LNCaP clone FGC (cell line): Measurements from ENCODE around the gene COL13A1.

Experiments used
- DNase-seq: peaks from one replicate; pipeline ENCODE4 v3.0.0-alpha.2; 2011; ENCODE audit warnings: low read depth
- H3K4me3 ChIP-seq: 2 replicates; pipeline ENCODE4 v1.5.1; 2011; ENCODE audit warnings: mild to moderate bottlenecking, low read depth, low read length, control low read depth
- CTCF ChIP-seq: IDR thresholded peaks from 2 replicates; pipeline ENCODE4 v1.5.1; 2012; ENCODE audit warnings: mild to moderate bottlenecking; ENCODE audit not compliant: control insufficient read depth, insufficient read depth; ENCODE audit errors: extremely low read depth

The COL13A1 gene

GRCh38 chr10:69759641-69760040 is 42.1 kb upstream of the COL13A1 start:
- DNase-seq, result no peak
- no peak for TF ChIP-seq CTCF

GRCh38 chr10:69760072-69760471 is 41.6 kb upstream of the COL13A1 start:
- DNase-seq, result no peak
- no peak for TF ChIP-seq CTCF
- H3K4me3 ChIP-seq, result no peak overlapping the region

More at GRCh38 chr10:69759641-69760040, 42.1 kb upstream of the COL13A1 start:
- H3K4me3 ChIP-seq, result no peak overlapping the region

DNA sequence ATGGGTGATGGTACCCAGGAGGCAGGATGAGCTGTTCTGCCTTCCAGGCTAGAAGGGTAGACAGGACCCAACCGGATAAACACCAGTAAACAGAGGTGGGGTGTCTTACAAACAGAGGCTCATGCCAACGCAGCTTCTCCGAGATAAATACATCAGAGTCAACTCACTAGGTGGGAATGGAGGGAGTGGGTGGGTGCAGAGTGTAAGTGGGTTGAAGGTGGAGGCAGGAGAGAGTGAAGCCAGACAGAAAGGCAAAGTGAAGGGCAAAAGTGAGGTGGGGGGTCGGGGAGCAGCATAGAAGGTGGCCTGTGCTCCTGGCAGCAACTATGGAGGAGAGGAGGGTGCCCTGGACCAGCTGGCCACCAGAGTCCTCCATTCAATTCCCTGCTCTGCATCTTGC is 40.4 kb upstream of the COL13A1 start:
- no peak for TF ChIP-seq CTCF
- no peak overlapping the region for H3K4me3 ChIP-seq
- no peak for DNase-seq

DNA sequence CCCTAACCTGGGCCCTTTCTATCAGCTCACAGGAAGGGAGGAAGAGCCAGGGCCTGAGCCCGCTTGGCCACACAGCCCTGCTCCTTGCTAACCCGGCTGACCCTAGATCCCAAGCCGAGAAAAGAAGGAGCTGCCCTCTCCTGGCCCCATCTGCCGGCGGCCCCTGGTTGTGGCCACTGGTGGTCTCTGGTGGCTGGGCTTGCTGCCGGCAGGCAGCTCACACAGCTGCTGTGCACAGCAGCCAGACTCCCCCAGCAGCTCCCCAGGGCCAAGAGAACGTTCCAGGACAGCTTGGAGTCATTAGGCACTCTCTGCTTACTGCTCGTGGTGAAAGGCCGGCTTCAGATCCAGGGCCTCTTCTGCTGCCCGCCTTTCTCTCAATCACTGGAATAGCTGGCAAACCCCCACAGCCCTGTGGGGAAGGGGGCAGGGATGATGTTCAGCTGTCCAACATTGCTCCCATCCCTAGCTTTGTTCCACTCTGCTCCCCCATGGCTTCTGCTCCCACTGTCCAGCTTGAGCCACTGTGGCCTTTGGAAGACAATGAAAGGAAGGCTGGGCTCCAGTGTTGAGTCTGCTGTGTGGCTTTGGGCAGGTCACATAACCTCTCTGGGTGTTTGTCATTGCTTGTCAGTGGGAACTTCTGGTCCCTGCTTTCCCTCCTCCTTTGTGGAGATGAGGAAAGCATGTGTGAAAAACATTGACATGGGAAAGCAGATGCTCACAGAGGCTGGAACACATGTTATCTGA is 35.4 kb upstream of the COL13A1 start:
- no peak for DNase-seq
- H3K4me3 ChIP-seq, result no peak overlapping the region
- TF ChIP-seq CTCF, result no peak

- no peak for DNase-seq
- TF ChIP-seq CTCF, result no peak
- no peak overlapping the region for H3K4me3 ChIP-seq
Observed at GRCh38 chr10:69767793-69768192, 33.9 kb upstream of the COL13A1 start.

DNA sequence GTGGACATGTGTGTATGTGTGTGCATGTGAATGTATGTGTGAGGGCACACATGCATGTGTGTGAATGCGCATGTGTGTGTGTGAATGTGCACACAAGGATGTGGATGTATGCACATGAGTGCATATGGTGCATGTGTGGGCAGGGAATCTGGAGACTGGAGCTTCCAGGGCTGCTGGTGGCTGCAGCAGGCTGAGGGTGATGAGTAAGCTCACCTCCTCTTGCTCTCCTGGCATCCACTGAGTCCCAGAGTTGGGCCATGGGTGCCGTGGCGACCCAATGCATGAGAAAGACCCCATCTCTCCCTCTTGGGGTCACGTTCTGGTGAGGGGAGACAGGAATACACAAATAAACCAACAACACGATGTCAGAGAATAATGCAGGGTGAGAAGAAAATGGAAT is 33.3 kb upstream of the COL13A1 start:
- no peak for TF ChIP-seq CTCF
- DNase-seq, result no peak
- no peak overlapping the region for H3K4me3 ChIP-seq

GRCh38 chr10:69769395-69769992 is 32.2 kb upstream of the COL13A1 start:
- TF ChIP-seq CTCF, result no peak
- no peak overlapping the region for H3K4me3 ChIP-seq
- peak; percentile 26 for DNase-seq
